ENCODE measurements around the gene ARMH2. TPM values are rescaled to one million over a fixed set of nuclear protein-coding genes. Genes with fewer than 3 reads are reported as not detected.
"Not testable (repeated sequence)": the region's sequence is repeated elsewhere in the genome, so short reads cannot be mapped to it uniquely, and the experiment has no call there.

The ARMH2 gene
- total RNA-seq, 1 experiment from 2014 or later = not detected

- Histone ChIP-seq H3K36me3 (no peaks in the 10 kb centered on the region), H3K4me3 (no peak overlapping the region), H3K27me3 (no peaks in the 10 kb centered on the region), H3K9me3 (no peaks in the 10 kb centered on the region)
- no peak for DNase-seq
These were observed 45.2 kb downstream of the ARMH2 start for GRCh38 chr6:24753545-24753944.

GRCh38 chr6:24752917-24753492 lies 45.7 kb downstream of the ARMH2 start:
- DNase-seq = no peak
- no peaks in the 10 kb centered on the region for H3K9me3 ChIP-seq

GRCh38 chr6:24752503-24752902 lies 46.2 kb downstream of the ARMH2 start:
- Histone ChIP-seq H3K9me3 (no peaks in the 10 kb centered on the region), H3K27me3 (no peaks in the 10 kb centered on the region), H3K4me3 (no peak overlapping the region), H3K36me3 (no peaks in the 10 kb centered on the region)
- DNase-seq = no peak

More at GRCh38 chr6:24752917-24753492, 45.7 kb downstream of the ARMH2 start:
- no peak overlapping the region for H3K4me3 ChIP-seq
- H3K36me3 ChIP-seq = no peaks in the 10 kb centered on the region
- H3K27me3 ChIP-seq = no peaks in the 10 kb centered on the region

GRCh38 chr6:24750878-24751277 lies 47.8 kb downstream of the ARMH2 start:
- not testable (repeated sequence) for H3K9me3 ChIP-seq, H3K36me3 ChIP-seq, DNase-seq, H3K27me3 ChIP-seq, H3K4me3 ChIP-seq

- H3K4me3 ChIP-seq = no peak overlapping the region
- no peak for DNase-seq
- H3K36me3 ChIP-seq = no peaks in the 10 kb centered on the region
- no peaks in the 10 kb centered on the region for H3K27me3 ChIP-seq
- no peaks in the 10 kb centered on the region for H3K9me3 ChIP-seq
These were observed 49.4 kb downstream of the ARMH2 start for GRCh38 chr6:24749297-24749696.

Other genes starting within 250 kb of the ARMH2 start
- 0.10 TPM in 1 of 2 replicates, not detected in the other for gene KIAA0319, start 152.7 kb downstream of the ARMH2 start, total RNA-seq (2014; rRNA removed; shearing (Covaris generic); ENCODE audit: low replicate concordance)
- gene TDP2, start 132.0 kb downstream of the ARMH2 start, total RNA-seq (2014; rRNA removed; shearing (Covaris generic); ENCODE audit: low replicate concordance) = 18.5 and 30.8 TPM in 2 replicates
- gene ACOT13, start 131.8 kb downstream of the ARMH2 start, total RNA-seq (2014; rRNA removed; shearing (Covaris generic); ENCODE audit: low replicate concordance) = 1.9 and 3.7 TPM in 2 replicates
- gene C6orf62, start 79.8 kb downstream of the ARMH2 start, total RNA-seq (2014; rRNA removed; shearing (Covaris generic); ENCODE audit: low replicate concordance) = 59.1 and 89.8 TPM in 2 replicates
- 35.5 and 42.3 TPM in 2 replicates for gene GMNN, start 24.0 kb downstream of the ARMH2 start, total RNA-seq (2014; rRNA removed; shearing (Covaris generic); ENCODE audit: low replicate concordance)
- gene RIPOR2, start 137.0 kb upstream of the ARMH2 start, total RNA-seq (2014; rRNA removed; shearing (Covaris generic); ENCODE audit: low replicate concordance) = 0.40 and 0.42 TPM in 2 replicates

Data from MG63 (cell line).